ENCODE data around the gene NOPCHAP1.
"Not testable (repeated sequence)": the region's sequence is repeated elsewhere in the genome, so short reads cannot be mapped to it uniquely, and the experiment has no call there.

The NOPCHAP1 gene, protein sequence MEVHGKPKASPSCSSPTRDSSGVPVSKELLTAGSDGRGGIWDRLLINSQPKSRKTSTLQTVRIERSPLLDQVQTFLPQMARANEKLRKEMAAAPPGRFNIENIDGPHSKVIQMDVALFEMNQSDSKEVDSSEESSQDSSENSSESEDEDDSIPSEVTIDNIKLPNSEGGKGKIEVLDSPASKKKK

DNA sequence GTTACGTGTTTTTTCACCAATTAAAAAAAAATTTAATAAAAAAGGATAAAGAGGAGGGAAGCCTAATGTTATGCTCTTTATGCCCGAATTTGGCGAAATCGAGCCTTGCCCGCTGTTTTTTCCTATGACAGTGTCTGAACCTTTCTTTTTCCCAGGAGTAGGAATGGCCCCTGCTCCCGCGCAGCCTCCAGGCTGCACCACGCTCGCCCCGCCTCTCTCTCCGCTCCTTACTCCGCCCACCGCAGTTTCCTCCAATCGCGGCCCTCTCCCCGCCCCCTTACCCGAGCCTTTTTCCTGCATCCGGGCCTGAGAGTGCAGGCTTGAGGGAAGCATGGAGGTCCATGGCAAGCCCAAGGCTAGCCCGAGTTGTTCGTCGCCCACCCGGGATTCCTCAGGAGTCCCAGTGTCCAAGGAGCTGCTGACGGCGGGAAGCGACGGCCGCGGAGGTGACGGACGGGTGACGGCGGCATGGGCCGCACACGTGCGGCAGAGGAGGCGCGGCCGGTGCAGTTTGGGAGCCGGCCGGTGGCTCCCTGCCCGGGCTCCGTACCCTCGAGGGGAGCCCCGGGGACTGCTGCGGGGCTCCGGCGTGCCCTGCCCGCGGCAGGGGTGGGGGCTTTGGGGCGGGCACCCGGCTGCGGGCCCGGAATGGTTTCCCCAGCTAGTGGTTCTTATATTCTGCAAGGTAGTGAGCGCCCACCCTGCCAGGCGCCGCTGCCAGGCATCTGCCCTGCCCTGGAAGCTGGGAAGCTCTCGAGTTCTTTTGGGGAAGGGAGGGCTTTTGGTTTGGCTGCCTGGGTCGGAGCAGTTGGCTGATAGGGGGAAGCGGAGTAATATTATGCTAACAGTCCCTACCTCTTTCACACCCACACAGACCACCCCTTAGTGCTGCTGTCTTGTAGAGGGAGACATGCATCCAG lies at the start of gene NOPCHAP1:
TSS of gene NOPCHAP1 (plus strand) at position 295 of the 920 bp plus-strand sequence. CDS start at position 332, 37 bp downstream.
- peak; percentile 90 for DNase-seq (ENCODE audit: low spot score)

DNA sequence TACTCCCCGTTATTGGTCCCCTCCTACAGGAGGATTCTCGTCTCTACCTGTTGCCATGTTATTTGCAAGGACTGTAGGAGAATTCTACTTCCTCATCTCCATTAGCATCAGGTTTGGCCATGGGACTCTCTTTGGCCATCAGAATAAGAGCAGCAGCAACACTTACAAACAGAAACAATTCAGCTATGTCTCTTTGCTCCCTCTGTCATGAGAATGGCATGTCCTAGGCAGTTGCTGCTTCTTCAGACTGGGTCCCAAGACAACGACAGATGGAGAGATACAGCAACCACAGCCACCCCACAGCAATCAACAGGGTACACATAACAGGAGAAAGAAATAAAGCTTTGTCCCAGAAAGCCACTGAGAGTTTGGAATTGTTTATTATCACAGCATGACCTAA lies 47.7 kb upstream of the NOPCHAP1 start:
- no peak for DNase-seq (ENCODE audit: low spot score)

DNA sequence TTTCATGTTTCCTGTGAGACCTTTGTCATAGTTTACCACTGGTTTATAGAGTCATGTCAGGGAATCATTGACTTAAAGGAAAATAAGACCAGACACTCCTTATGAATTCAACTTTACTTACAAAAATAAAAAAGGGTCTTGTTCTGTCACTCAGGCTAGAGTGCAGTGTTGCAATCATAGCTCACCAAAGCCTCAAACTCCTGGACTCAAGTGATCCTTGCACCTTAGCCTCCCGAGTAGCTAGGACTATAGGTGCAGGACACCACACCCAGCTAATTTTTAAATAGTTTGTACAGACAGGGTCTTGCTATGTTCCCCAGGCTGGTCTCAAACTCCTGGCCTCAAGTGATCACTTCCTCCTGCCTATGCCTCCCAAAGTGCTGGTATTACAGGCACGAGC lies 47.0 kb upstream of the NOPCHAP1 start:
- no peak for DNase-seq (ENCODE audit: low spot score)

DNA sequence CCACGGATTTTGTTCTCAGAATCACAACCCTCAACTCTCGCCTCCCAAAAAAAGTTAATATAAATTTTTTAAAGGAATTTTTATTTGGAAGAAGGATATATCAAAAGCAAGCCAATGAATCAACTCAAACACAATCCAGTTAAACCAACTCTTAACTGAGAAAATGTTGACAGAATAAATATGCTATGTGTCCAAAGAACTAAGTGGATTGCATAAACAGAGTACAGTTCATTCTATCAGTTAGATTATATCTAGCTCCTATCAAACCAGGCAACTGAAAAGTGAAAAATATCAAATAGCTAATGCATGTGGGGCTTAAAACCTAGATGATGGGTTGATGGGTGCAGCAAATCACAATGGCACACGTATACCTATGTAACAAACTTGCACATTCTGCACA lies 44.7 kb upstream of the NOPCHAP1 start:
- no peak for DNase-seq (ENCODE audit: low spot score)

DNA sequence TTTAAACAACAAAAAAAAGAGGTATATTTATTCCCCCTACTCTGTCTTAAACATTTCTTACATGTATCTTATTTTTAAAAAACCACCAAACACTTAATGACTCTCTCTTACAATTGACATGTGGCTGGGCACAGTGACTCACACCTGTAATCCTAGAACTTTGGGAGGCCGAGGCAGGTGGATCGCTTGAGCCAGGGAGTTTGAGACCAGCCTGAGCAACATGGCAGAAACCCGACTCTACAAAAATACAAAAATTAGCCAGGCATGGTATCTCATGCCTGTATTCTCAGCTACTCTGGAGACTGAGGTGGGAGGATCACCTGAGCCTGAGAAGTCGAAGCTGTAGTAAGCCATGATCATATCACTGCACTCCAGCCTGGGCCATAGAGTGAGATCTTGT lies 44.0 kb upstream of the NOPCHAP1 start:
- no peak for DNase-seq (ENCODE audit: low spot score)

DNA sequence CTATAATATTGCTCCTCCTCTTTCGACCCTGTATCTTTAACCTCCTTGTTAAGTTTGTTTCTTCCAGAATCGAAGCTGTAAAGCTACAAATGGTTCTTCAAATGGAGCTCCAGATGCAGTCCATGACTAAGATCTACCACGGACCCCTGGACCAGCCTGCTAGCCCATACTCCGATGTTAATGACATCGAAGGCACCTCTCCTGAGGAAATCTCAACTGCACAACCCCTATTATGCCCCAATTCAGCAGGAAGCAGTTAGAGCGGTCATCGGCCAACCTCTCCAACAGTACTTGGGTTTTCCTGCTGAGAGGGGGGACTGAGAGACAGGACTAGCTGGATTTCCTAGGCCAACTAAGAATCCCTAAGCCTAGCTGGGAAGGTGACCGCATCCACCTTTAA lies 42.7 kb upstream of the NOPCHAP1 start:
- DNase-seq (ENCODE audit: low spot score), result not testable (repeated sequence)

DNA sequence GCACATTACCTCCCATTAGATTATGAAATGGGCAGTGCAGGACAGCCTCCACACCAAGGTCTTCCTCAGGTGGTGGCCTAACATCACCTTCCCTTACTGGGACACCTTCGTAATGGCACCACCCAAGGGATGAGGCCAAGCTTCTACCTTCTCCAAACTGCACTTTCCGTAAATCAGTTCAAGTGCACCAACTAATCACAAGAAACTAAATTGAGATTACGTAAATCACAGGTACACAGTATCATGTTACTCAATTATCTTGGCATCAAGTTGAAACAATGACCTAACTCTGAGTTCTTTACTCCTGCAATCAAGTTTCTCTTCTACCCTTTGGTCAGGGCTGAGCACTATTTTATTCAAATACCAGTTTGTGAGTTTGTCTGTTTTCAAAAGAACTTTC lies 41.9 kb upstream of the NOPCHAP1 start:
- DNase-seq (ENCODE audit: low spot score), result no peak

DNA sequence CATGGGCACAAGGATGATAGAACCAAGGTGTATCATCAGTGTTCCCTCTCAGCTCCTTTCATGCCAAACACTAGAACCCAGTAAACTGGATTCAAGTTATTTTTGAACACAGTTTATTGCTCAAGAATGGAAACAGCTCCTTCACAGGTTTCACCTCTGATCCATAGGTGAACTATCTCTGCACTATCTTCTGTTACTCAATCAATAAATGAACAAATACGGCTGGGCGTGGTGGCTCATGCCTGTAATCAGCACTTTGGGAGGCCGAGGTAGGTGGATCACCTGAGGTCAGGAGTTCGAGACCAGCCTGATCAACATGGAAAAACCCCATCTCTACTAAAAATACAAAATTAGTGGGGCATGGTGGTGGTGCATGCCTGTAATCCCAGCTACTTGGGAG lies 37.4 kb upstream of the NOPCHAP1 start:
- DNase-seq (ENCODE audit: low spot score), result not testable (repeated sequence)

DNA sequence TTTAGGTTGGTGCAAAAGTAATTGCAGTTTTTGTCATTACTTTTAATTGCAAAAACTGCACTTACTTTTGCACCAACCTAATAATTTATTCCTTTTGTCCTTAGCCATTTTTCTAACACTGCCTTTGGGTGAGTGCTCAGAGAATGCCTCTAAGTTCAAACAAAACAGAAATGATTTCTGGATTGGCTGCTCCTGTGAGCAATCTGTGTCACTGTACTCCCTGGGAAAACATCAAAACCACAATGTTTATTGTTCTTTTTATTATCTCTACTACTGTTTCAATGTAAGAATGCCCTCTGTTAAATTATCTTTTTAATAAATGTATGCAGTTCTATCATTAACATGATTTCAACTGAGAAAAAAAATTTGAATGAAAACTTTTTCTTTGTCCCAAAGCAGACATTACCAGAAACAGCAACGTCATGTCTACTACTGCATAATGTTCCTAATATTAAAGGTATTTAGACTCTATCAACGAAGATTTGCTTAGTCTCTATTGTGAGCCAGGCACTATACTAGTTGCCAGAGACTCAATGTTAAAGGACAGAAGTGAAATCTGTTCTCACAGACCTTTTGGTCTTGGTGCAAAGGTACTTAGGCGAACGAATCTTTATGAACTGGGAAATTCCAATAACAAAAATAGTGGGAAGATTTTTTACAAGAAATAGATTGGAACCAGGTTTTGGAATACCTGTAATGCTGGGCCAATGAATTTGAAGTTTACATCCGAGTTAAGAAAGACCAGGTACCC lies 34.2 kb upstream of the NOPCHAP1 start:
- DNase-seq (ENCODE audit: low spot score), result no peak

DNA sequence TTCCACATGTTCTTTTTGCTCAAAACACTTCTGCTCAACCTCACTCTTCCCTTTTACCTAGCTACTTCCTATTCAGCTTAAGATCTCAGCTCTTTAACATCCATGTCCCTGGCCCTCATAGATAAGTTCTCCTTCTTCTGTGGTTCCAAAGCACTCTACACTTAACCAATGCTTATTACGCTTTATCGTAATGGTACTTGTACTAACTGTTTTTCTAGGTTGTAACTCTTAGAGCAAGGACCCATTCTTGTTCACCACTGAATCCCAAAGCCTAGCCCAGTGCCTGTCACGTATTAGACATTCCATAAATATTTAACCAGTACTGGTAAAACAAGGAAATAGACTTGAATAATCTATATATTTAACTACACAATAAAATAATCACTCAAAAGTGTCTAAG lies 33.3 kb upstream of the NOPCHAP1 start:
- no peak for DNase-seq (ENCODE audit: low spot score)

DNA sequence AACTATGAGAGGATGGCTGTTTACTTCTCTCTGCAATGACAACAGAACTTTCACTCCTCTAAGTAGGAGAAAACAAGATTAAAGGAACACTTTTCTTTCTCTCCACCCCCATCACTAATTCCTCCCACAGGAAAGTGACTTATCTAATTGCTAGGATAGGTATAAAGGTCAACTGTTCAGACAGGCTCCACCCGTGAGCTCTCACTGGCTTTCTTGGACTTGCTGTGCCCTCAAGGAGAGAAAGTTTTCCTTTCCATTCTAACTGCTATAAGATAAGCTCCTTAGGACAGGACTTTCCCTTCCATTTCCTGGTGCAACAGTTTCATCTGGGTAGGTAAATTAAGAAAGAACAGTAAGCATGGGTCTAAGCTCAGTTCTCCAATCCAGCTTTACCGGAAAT lies 32.8 kb upstream of the NOPCHAP1 start:
- no peak for DNase-seq (ENCODE audit: low spot score)

DNA sequence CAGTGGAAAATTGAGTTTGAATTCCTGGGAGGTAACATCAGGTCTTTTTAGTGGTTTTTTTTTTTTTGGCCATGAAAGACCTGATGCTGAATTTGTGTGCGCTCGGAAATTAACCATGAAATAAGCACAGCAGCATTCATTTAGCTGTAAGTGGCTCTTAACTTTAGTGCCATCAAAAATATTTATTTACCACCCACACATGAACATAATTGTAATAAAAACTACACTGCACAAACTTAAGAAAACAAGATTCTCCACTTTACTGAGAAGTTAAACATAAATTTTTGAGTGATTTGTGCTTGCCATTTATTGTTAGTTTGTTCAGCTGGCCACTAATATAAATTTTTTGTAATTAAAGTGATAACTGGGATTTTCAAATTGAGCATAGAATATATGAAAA lies 30.4 kb upstream of the NOPCHAP1 start:
- no peak for DNase-seq (ENCODE audit: low spot score)

DNA sequence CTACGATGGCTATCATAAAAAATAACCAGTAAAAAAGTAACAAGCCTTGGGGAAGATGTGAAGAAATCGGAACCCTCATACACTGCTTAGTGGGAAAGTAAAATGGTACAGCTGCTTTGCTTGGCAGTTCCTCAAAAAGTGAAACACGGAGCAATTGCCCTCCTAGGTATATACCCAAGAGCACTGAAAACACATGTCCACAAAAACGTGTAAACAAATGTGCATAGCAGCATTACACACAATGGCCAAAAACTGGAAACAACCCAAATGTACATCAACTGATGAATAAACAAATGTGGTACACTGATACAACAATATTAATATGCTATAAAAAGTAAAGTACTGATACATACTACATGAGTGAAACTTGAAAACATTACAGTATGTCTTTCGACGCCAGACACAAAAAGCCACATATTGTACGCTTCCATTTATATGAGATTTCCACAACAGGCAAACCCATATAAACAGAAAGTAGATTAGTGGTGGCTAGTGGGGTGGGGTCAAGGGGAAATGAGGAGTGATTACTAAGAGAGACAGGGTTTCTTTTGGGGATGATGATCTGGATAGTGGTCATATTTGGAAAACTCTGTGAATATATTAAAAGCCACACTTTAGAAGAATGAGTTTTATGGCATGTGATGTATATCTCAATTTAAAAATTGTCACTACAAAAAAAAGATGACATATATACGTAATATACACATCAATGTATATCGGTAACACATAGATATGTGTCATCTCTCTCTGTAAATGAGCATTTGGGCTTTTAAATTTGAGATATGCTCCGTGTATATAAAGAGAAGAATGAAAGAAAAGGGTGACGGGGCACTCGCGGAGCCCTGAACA lies 29.0 kb upstream of the NOPCHAP1 start:
- DNase-seq (ENCODE audit: low spot score), result peak; percentile 5

DNA sequence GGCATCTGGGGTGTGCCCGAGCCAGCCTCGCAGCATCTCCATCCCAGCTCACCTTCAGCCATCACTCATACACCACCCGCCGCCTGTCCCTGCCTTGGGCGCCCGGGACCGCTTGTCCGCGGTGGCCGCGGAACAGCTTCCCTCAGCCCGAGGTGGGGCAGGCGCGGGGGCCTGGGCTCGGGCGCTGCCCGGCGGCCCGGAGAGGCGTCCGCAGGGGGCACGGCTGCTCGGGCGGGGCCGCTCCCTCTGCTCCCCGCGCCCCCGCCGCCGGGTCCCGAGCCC lies 28.5 kb upstream of the NOPCHAP1 start:
- peak; percentile 21 for DNase-seq (ENCODE audit: low spot score)

DNA sequence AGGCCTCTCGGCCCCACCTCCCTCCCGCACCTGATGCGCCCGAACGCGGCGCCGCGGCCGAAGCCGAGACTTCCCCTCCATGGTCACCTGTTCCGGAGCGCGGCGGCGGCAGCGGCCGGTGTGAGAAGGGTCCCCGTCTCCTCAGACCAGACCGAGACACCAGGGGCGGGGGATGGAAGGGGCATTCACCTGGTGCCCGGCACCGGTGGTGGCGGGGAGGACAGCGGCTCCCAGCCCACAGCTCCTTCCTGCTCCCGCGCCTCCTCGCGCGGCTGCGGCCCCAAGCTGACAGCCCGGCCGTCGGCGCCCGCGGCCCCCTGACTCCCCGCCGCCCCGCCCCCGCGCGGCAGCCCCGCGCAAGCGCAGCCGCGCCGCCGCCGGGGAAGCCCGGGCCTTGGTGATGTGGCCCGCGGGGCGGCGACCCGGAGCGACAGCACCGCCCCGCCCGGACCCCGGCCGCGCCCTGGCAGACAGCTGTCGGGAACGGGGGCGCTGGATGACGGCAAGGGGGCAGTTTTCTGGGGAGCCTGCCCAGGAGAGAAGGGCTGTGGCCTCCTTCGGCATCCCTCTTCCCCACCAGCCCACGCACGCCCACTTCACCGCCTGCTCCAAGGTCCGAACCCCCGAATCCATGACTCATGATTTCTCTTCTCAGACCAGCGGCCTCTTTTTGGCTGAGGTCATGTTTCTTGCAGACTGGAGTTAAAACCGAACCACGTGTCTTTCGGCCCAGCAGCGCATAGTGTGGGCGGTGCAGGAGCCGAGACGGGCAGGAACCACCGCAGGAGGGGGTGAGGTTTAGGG lies 27.9 kb upstream of the NOPCHAP1 start, which contains the start of gene SLC41A2:
TSS of gene SLC41A2 (minus strand) at position 290 of the 804 bp plus-strand sequence. CDS start 29,763 bp downstream, outside the sequence.
- peak; percentile 96 for DNase-seq (ENCODE audit: low spot score)

DNA sequence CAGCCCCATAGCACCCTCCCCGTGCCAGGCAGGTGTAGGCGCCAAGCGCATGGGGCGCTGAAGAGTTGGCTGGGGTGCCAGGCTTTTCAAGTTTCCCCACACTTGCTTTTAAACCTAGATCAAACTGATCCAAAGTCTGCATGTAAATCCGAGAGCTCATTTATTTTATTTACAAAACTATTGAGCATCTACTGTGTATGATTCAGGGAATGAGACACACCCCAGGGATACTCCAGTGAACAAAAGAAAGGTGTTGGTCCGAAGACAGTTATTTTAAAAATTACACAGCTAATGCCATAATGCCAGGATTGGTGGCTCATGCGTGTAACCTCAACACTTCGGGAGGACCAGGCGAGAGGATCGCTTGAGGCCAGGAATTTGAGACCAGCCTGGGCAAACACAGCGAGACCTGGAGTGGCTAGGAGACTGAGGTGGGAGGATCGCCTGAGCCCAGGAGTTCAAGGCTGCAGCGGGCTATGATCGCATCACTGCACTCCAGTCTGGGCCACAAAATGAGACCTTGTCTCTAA lies 27.2 kb upstream of the NOPCHAP1 start:
- peak; percentile 10 for DNase-seq (ENCODE audit: low spot score)

DNA sequence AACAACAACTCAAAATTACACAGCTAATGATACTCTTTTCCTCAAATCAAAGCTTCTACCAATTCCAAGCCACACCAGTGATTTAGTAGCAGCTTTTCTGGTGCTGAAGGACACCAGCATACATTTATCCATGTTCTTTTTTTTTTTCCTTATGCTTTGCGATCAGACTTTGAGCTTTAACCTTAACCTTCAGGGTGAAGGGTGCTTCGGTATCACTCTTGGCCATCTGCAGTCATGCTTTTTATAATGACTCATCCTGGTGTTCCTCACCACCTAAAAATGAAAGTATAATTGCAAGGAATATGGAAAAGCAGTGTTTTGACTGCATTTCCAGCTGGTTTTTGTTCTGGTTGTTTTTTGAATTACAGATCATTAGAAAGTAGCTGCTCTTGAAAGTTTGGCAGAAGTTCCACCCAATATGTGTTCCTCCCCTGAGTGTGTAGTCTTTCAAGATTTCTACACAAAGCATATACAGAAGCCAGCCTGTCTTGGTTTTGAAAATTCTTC lies 26.7 kb upstream of the NOPCHAP1 start:
- DNase-seq (ENCODE audit: low spot score), result peak; percentile 75

DNA sequence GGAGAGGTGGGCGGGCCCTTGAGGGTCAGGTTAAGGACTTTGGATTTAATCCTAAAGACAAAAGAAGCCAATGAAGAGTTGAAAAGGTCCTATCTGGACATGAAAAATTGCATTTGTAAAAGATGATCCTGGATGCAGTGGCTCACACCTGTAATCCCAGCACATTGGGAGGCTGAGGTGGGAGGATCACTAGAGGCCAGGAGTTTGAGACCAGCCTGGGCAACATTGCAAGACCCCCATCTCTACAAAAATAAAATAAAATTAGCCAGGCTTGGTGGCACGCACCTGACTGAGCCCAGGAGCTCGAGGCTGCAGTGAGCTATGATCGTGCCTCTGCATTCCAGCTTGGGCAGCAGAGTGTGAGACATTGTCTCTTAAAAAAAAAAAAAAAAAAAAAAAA lies 25.7 kb upstream of the NOPCHAP1 start:
- DNase-seq (ENCODE audit: low spot score), result no peak

DNA sequence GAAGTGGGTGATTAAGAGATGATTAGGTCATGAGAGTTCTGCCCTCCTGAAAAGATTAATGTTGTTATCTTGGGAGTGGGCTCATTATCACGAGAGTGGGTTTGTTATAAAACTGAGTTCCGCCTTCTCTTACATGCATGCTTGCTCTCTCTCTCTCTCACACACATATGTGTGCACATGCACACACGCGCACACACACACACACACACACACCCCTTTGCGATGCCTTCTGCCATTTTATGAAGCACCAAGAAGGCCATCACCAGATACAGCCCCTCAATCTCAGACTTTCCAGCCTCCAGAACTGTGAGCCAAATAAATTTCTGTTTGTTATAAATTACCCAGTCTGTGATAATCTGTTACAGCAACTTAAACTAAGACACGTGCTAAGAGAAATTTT lies 22.4 kb upstream of the NOPCHAP1 start:
- DNase-seq (ENCODE audit: low spot score), result no peak

DNA sequence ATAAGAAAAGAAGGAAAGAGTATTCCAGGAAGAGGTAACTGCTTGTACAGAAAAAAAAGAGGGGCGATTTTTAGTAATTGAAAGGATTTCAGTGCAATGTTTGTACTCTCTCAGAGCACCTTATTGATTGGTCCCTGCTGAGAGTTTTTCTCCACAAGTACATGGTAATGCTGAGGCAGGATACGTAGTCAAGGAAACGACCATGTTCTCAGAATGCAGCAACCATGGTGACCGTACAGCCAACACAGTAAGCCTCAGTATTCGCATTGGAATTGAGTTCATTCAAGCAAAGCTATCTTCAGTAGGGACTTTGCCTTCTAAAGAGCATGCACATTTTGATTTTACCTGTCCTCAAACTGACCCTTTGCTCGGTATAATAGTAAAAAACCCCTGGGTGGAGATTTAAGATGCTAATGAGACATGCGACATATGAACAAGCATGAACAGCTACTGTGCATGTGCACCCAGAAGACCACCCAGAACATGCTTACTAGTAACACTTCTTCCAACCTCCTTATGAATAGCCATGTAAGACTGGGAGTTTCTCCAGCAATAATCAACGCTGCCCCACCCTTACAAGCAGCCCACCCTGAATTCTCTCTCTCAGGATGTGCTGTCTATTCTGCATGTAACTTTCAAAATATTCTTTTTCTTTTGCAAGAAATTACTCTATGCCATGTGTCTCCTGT lies 21.8 kb upstream of the NOPCHAP1 start:
- no peak for DNase-seq (ENCODE audit: low spot score)
